ENCODE data around the gene VRK1. TPM values are rescaled to one million over a fixed set of nuclear protein-coding genes. Genes with fewer than 3 reads are reported as not detected.
"Not testable (repeated sequence)": the region's sequence is repeated elsewhere in the genome, so short reads cannot be mapped to it uniquely, and the experiment has no call there.

VRK1 gene
- total and polyA plus RNA-seq, 4 experiments from 2014 or later = 33.4 to 55.6 (median 40.6) TPM

- Mint-ChIP-seq H3K9me3 (peaks cover 0 to 3% (median 0%) of the 10 kb centered on the region in 8 donors), H3K27me3 (no peaks in the 10 kb centered on the region), H3K4me3 (no peak overlapping the region), H3K4me1 (peaks cover 0 to under 1% (median 0%) of the 10 kb centered on the region in 4 donors), H3K27ac (peak overlapping the region in 1 of 7 donors; percentile 29), H3K36me3 (peaks cover 42 to 60% of the 10 kb centered on the region in 2 donors)
- Histone ChIP-seq H3K36me3 (ENCODE audit: insufficient read depth, low read length) (no peaks in the 10 kb centered on the region), H3K9me3 (ENCODE audit: control insufficient read depth in 1 of 2, low read length in 2 of 2) (no peaks in the 10 kb centered on the region), H3K4me3 (ENCODE audit: low read length in 2 of 2) (no peak overlapping the region), H3K27me3 (ENCODE audit: insufficient read depth, low read length) (no peaks in the 10 kb centered on the region), H3K4me1 (ENCODE audit: insufficient read depth, low read length) (no peaks in the 10 kb centered on the region), H3K27ac (ENCODE audit: low read depth, low read length) (no peak overlapping the region)
- intact Hi-C loops (cut with micrococcal nuclease) = no loop called here
- CTCF ChIA-PET (ENCODE audit: partially characterized antibody) = interaction anchor here (1.0 kb wide), 1 partner anchor 14 kb away, joined by 6 read pairs; no protein-coding TSS in a partner anchor
- no peak for DNase-seq
- POLR2A ChIA-PET (ENCODE audit: partially characterized antibody) = no interaction called here
These were observed 70.5 kb downstream of the VRK1 start for GRCh38 chr14:96867634-96868033.

GRCh38 chr14:96874127-96874526 is 76.9 kb downstream of the VRK1 start:
- POLR2A ChIA-PET (ENCODE audit: partially characterized antibody) = no interaction called here
- peaks cover 9% of the 10 kb centered on the region for H3K36me3 ChIP-seq (ENCODE audit: insufficient read depth, low read length)
- no peaks in the 10 kb centered on the region for H3K4me1 ChIP-seq (ENCODE audit: insufficient read depth, low read length)
- Mint-ChIP-seq H3K9me3 (no peaks in the 10 kb centered on the region), H3K27me3 (no peaks in the 10 kb centered on the region), H3K36me3 (peaks cover 26 to 44% of the 10 kb centered on the region in 2 donors), H3K4me1 (no peaks in the 10 kb centered on the region), H3K27ac (peak overlapping the region in 1 of 7 donors; percentile 35), H3K4me3 (no peak overlapping the region)
- intact Hi-C loops (cut with micrococcal nuclease) = no loop called here
- DNase-seq = no peak
- H3K4me3 ChIP-seq (ENCODE audit: low read length in 2 of 2) = no peak overlapping the region
- no peaks in the 10 kb centered on the region for H3K27me3 ChIP-seq (ENCODE audit: insufficient read depth, low read length)
- H3K9me3 ChIP-seq (ENCODE audit: control insufficient read depth in 1 of 2, low read length in 2 of 2) = no peaks in the 10 kb centered on the region
- CTCF ChIA-PET (ENCODE audit: partially characterized antibody) = no interaction called here
- no peak overlapping the region for H3K27ac ChIP-seq (ENCODE audit: low read depth, low read length)

- no peaks in the 10 kb centered on the region for H3K27me3 ChIP-seq (ENCODE audit: insufficient read depth, low read length)
- no peaks in the 10 kb centered on the region for H3K9me3 ChIP-seq (ENCODE audit: control insufficient read depth in 1 of 2, low read length in 2 of 2)
- no peak overlapping the region for H3K4me3 ChIP-seq (ENCODE audit: low read length in 2 of 2)
- CTCF ChIA-PET (ENCODE audit: partially characterized antibody) = interaction anchor here (1.0 kb wide), 1 partner anchor 23 kb away, joined by 3 read pairs; no protein-coding TSS in a partner anchor
- POLR2A ChIA-PET (ENCODE audit: partially characterized antibody) = no interaction called here
- H3K4me1 Mint-ChIP-seq = no peaks in the 10 kb centered on the region
- H3K9me3 Mint-ChIP-seq = peaks cover 0 to 3% (median 0%) of the 10 kb centered on the region in 8 donors
- no peak overlapping the region for H3K27ac Mint-ChIP-seq
- peaks cover 9% of the 10 kb centered on the region for H3K36me3 ChIP-seq (ENCODE audit: insufficient read depth, low read length)
- no peaks in the 10 kb centered on the region for H3K27me3 Mint-ChIP-seq
- intact Hi-C loops (cut with micrococcal nuclease) = no loop called here
- H3K4me3 Mint-ChIP-seq = no peak overlapping the region
- no peak for DNase-seq
- H3K36me3 Mint-ChIP-seq = peaks cover 30 to 52% of the 10 kb centered on the region in 2 donors
- H3K27ac ChIP-seq (ENCODE audit: low read depth, low read length) = no peak overlapping the region
- H3K4me1 ChIP-seq (ENCODE audit: insufficient read depth, low read length) = no peaks in the 10 kb centered on the region
These were observed 79.6 kb downstream of the VRK1 start for GRCh38 chr14:96876747-96877146.

GRCh38 chr14:96881713-96882112 is 84.5 kb downstream of the VRK1 start:
- H3K27me3 Mint-ChIP-seq = no peaks in the 10 kb centered on the region
- intact Hi-C loops (cut with micrococcal nuclease) = no loop called here
- CTCF ChIA-PET (ENCODE audit: partially characterized antibody) = no interaction called here
- H3K27ac ChIP-seq (ENCODE audit: low read depth, low read length) = no peak overlapping the region
- POLR2A ChIA-PET (ENCODE audit: partially characterized antibody) = no interaction called here
- H3K4me1 ChIP-seq (ENCODE audit: insufficient read depth, low read length) = no peaks in the 10 kb centered on the region
- peaks cover 34 to 40% of the 10 kb centered on the region in 2 donors for H3K36me3 Mint-ChIP-seq
- no peak for DNase-seq
- no peak overlapping the region for H3K4me3 Mint-ChIP-seq
- H3K4me3 ChIP-seq (ENCODE audit: low read length in 2 of 2) = no peak overlapping the region
- peaks cover 0 to 1% (median 0%) of the 10 kb centered on the region in 4 donors for H3K4me1 Mint-ChIP-seq
- H3K9me3 Mint-ChIP-seq = peaks cover 0 to 9% (median 0%) of the 10 kb centered on the region in 8 donors
- H3K27me3 ChIP-seq (ENCODE audit: insufficient read depth, low read length) = no peaks in the 10 kb centered on the region
- peaks cover 4% of the 10 kb centered on the region for H3K36me3 ChIP-seq (ENCODE audit: insufficient read depth, low read length)
- no peak overlapping the region for H3K27ac Mint-ChIP-seq
- no peaks in the 10 kb centered on the region for H3K9me3 ChIP-seq (ENCODE audit: control insufficient read depth in 1 of 2, low read length in 2 of 2)

- CTCF ChIA-PET (ENCODE audit: partially characterized antibody); DNase-seq; H3K4me3 ChIP-seq (ENCODE audit: low read length in 2 of 2); H3K4me3 Mint-ChIP-seq; H3K4me1 Mint-ChIP-seq; H3K27ac Mint-ChIP-seq; H3K4me1 ChIP-seq (ENCODE audit: insufficient read depth, low read length); intact Hi-C loops (cut with micrococcal nuclease); H3K27me3 ChIP-seq (ENCODE audit: insufficient read depth, low read length); POLR2A ChIA-PET (ENCODE audit: partially characterized antibody); H3K27me3 Mint-ChIP-seq; H3K36me3 ChIP-seq (ENCODE audit: insufficient read depth, low read length); H3K9me3 ChIP-seq (ENCODE audit: control insufficient read depth in 1 of 2, low read length in 2 of 2); H3K27ac ChIP-seq (ENCODE audit: low read depth, low read length); H3K9me3 Mint-ChIP-seq: not testable (repeated sequence)
- peaks cover 26 to 40% of the 10 kb centered on the region in 2 donors for H3K36me3 Mint-ChIP-seq
These were observed 86.8 kb downstream of the VRK1 start for GRCh38 chr14:96883974-96884373.

GRCh38 chr14:96888158-96888557 is 91.0 kb downstream of the VRK1 start:
- Mint-ChIP-seq H3K4me1 (peaks cover 0 to 3% (median 0%) of the 10 kb centered on the region in 4 donors), H3K27ac (peak overlapping the region in 1 of 7 donors; percentile 73), H3K9me3 (no peaks in the 10 kb centered on the region), H3K4me3 (no peak overlapping the region), H3K36me3 (peaks cover 4 to 12% of the 10 kb centered on the region in 2 donors), H3K27me3 (no peaks in the 10 kb centered on the region)
- H3K36me3 ChIP-seq (ENCODE audit: insufficient read depth, low read length) = no peaks in the 10 kb centered on the region
- no peaks in the 10 kb centered on the region for H3K9me3 ChIP-seq (ENCODE audit: control insufficient read depth in 1 of 2, low read length in 2 of 2)
- no peak for DNase-seq
- ChIA-PET CTCF (ENCODE audit: partially characterized antibody) (no interaction called here), POLR2A (ENCODE audit: partially characterized antibody) (no interaction called here)
- H3K27ac ChIP-seq (ENCODE audit: low read depth, low read length) = no peak overlapping the region
- intact Hi-C loops (cut with micrococcal nuclease) = no loop called here
- H3K27me3 ChIP-seq (ENCODE audit: insufficient read depth, low read length) = no peaks in the 10 kb centered on the region
- no peak overlapping the region for H3K4me3 ChIP-seq (ENCODE audit: low read length in 2 of 2)
- H3K4me1 ChIP-seq (ENCODE audit: insufficient read depth, low read length) = no peaks in the 10 kb centered on the region

GRCh38 chr14:96888593-96888992 is 91.4 kb downstream of the VRK1 start:
- H3K4me3 Mint-ChIP-seq = no peak overlapping the region
- intact Hi-C loops (cut with micrococcal nuclease) = no loop called here
- Histone ChIP-seq H3K36me3 (ENCODE audit: insufficient read depth, low read length) (no peaks in the 10 kb centered on the region), H3K27ac (ENCODE audit: low read depth, low read length) (no peak overlapping the region), H3K4me1 (ENCODE audit: insufficient read depth, low read length) (no peaks in the 10 kb centered on the region), H3K4me3 (ENCODE audit: low read length in 2 of 2) (no peak overlapping the region), H3K27me3 (ENCODE audit: insufficient read depth, low read length) (no peaks in the 10 kb centered on the region), H3K9me3 (ENCODE audit: control insufficient read depth in 1 of 2, low read length in 2 of 2) (no peaks in the 10 kb centered on the region)
- ChIA-PET CTCF (ENCODE audit: partially characterized antibody) (no interaction called here), POLR2A (ENCODE audit: partially characterized antibody) (no interaction called here)
- H3K27ac Mint-ChIP-seq = no peak overlapping the region
- DNase-seq = no peak
- H3K36me3 Mint-ChIP-seq = peaks cover 4 to 12% of the 10 kb centered on the region in 2 donors
- no peaks in the 10 kb centered on the region for H3K27me3 Mint-ChIP-seq
- peaks cover 0 to 3% (median 0%) of the 10 kb centered on the region in 4 donors for H3K4me1 Mint-ChIP-seq
- H3K9me3 Mint-ChIP-seq = no peaks in the 10 kb centered on the region

GRCh38 chr14:96889091-96889490 is 91.9 kb downstream of the VRK1 start:
- H3K27me3 ChIP-seq (ENCODE audit: insufficient read depth, low read length) = no peaks in the 10 kb centered on the region
- Mint-ChIP-seq H3K4me3 (no peak overlapping the region), H3K9me3 (no peaks in the 10 kb centered on the region), H3K27ac (no peak overlapping the region), H3K36me3 (peaks cover 4 to 12% of the 10 kb centered on the region in 2 donors), H3K27me3 (no peaks in the 10 kb centered on the region), H3K4me1 (peaks cover 0 to 3% (median 0%) of the 10 kb centered on the region in 4 donors)
- ChIA-PET CTCF (ENCODE audit: partially characterized antibody) (no interaction called here), POLR2A (ENCODE audit: partially characterized antibody) (no interaction called here)
- H3K27ac ChIP-seq (ENCODE audit: low read depth, low read length) = no peak overlapping the region
- H3K4me3 ChIP-seq (ENCODE audit: low read length in 2 of 2) = no peak overlapping the region
- intact Hi-C loops (cut with micrococcal nuclease) = no loop called here
- no peak for DNase-seq
- no peaks in the 10 kb centered on the region for H3K36me3 ChIP-seq (ENCODE audit: insufficient read depth, low read length)
- no peaks in the 10 kb centered on the region for H3K4me1 ChIP-seq (ENCODE audit: insufficient read depth, low read length)
- H3K9me3 ChIP-seq (ENCODE audit: control insufficient read depth in 1 of 2, low read length in 2 of 2) = no peaks in the 10 kb centered on the region
